ENCODE measurements around the gene GRIK3. TPM values are rescaled to one million over a fixed set of nuclear protein-coding genes. Genes with fewer than 3 reads are reported as not detected.

The GRIK3 gene
- total and polyA plus RNA-seq, 2 of the 8 experiments (the other 6 are each of a cell fraction or from before 2014, with no cell fraction given), result 2.1 to 3.4 TPM

DNA sequence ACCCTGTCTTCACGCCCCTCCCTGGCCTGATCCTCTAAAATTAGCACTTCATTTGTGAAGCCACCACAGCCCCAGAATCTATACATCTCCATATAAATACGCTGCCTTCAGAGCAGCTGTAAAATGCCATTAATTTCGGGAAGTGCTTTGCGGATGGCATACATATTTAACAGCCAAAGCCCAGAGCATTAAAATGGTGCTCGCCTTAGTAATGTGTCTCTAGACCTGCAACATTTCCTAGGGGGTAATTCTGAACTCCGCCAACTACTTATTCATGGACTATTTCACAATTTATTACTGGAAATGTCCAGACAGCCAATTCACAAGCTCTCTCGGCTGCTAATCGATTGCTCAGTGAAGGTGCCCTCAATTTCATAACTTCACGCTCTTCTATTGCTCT lies 189.4 kb downstream of the GRIK3 start:
- no peak overlapping the region for H3K56ac ChIP-seq (replicated peaks; ENCODE audit: insufficient read length, low read depth, low read length)
- H3K4me1 ChIP-seq (replicated peaks in 1 of 4; ENCODE audit: control insufficient read depth in 3 of 4, insufficient read depth in 4 of 4, low read length in 3 of 4), result peaks cover 12 to 35% (median 20%) of the 10 kb centered on the region in 4 experiments
- H3K18ac ChIP-seq (ENCODE audit: extremely low read depth, low read length), result no peak overlapping the region
- DNase-seq (ENCODE audit: low read depth in 1 of 2, low spot score in 2 of 2) (no peak), FAIRE-seq (no peak)
- H3K36me3 ChIP-seq (ENCODE audit: control insufficient read depth in 2 of 4, insufficient read depth in 4 of 4, low read length in 3 of 4), result no peaks in the 10 kb centered on the region
- no peaks in the 10 kb centered on the region for H4K20me1 ChIP-seq (replicated peaks in 1 of 2; ENCODE audit: control insufficient read depth in 1 of 2, insufficient read depth in 2 of 2, low read length in 2 of 2)
- H2AK5ac ChIP-seq (ENCODE audit: low read depth, low read length), result no peak overlapping the region
- H3K9ac ChIP-seq (replicated peaks in 1 of 4; ENCODE audit: extremely low read depth in 1 of 4, low read depth in 3 of 4, low read length in 3 of 4), result no peak overlapping the region
- no peak overlapping the region for H3K4ac ChIP-seq (replicated peaks; ENCODE audit: insufficient read length, low read depth, low read length)
- no peak overlapping the region for H3K27ac ChIP-seq (ENCODE audit: low read depth, low read length)
- H3K4me2 ChIP-seq (ENCODE audit: insufficient read depth in 1 of 2, low read depth in 2 of 2, low read length in 2 of 2), result no peak overlapping the region
- H3K4me3 ChIP-seq (ENCODE audit: extremely low read depth in 1 of 4, insufficient read depth in 2 of 4, low read depth in 3 of 4, low read length in 4 of 4), result no peak overlapping the region
- TF ChIP-seq JUN (IDR thresholded peaks at IDR 0.05; ENCODE audit: low read depth, low read length), result no peak
- H3K14ac ChIP-seq (ENCODE audit: insufficient read length), result no peak overlapping the region
- no peaks in the 10 kb centered on the region for H3K79me2 ChIP-seq (ENCODE audit: control insufficient read depth in 1 of 2, insufficient read depth in 2 of 2, low read length in 2 of 2)
- WGBS, 2 experiments (ENCODE audit: extremely low coverage in 1 of 2, insufficient coverage in 1 of 2, insufficient read length in 1 of 2, insufficient replicate concordance in 2 of 2, low coverage in 1 of 2, low lambda C conversion rate in 2 of 2, missing lambda C conversion rate in 1 of 2), result 86% methylated on average over 9 of the region's 9 CpGs; no CpG with 5 or more reads in 1 of the 2 experiments
- no peaks in the 10 kb centered on the region for H3K79me1 ChIP-seq (ENCODE audit: low read depth, low read length)
- POLR2A ChIA-PET (ENCODE audit: partially characterized antibody), result interaction anchor here (0.7 kb wide), 1 partner anchor 28 kb away, joined by 3 read pairs; no protein-coding TSS in a partner anchor
- H2BK5ac ChIP-seq (ENCODE audit: low read depth, low read length), result no peak overlapping the region
- H4K5ac ChIP-seq (ENCODE audit: insufficient read length, low read depth, low read length), result no peak overlapping the region
- no peak overlapping the region for H2BK120ac ChIP-seq (replicated peaks; ENCODE audit: low read depth, low read length)
- no peaks in the 10 kb centered on the region for H3K23me2 ChIP-seq (ENCODE audit: low read depth, low read length)
- H4K8ac ChIP-seq (ENCODE audit: extremely low read depth, insufficient read depth, low read length), result no peak overlapping the region
- no peak overlapping the region for H3K23ac ChIP-seq (ENCODE audit: insufficient read length)
- no peak overlapping the region for H2BK15ac ChIP-seq (ENCODE audit: low read length)
- H3K9me3 ChIP-seq (ENCODE audit: insufficient read depth in 2 of 2, low read depth in 1 of 2, low read length in 1 of 2), result no peaks in the 10 kb centered on the region
- no peak overlapping the region for H2BK20ac ChIP-seq (ENCODE audit: low read length)
- H4K91ac ChIP-seq (replicated peaks; ENCODE audit: insufficient read length, low read length), result no peak overlapping the region
- H2BK12ac ChIP-seq (ENCODE audit: low read depth, low read length), result no peak overlapping the region
- H3K27me3 ChIP-seq (replicated peaks in 1 of 4; ENCODE audit: control insufficient read depth in 3 of 4, extremely low read depth in 1 of 4, insufficient read depth in 3 of 4, low read length in 3 of 4), result no peaks in the 10 kb centered on the region
- CTCF ChIA-PET (ENCODE audit: partially characterized antibody), result interaction anchor here (1.2 to 15.3 kb wide), 4 partner anchors 12 to 176 kb away, joined by 3 to 211 read pairs (median 8); no protein-coding TSS in a partner anchor
- no peak overlapping the region for H2AFZ ChIP-seq (ENCODE audit: low read length)
